GM11168 (cell line): ENCODE results near the gene USP37.

Experiments
- in situ Hi-C: fragments of 300-500 bp; cut with MboI; formaldehyde crosslinking; loops from one replicate; pipeline ENCODE4 v1.12.0; 2022; ENCODE audit warnings: low sequenced_read_pairs; ENCODE audit not compliant: unreplicated experiment

USP37 gene

DNA sequence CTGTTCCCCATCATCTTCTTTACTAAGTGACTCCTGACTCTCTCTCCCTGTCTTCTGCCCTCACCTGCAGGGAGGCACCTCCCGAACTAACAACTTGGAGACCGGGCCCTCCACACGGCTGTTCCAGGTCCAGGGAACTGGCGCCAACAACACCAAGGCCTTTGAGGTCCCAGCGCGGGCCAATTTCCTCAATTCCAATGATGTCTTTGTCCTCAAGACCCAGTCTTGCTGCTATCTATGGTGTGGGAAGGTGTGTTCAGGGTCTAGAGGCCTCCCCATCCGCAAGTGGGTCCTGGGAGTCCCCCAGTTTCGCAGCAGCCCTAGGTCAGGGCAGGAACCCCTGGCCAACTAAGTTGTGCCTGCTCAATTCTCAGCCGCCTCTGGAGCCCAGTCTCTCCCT lies 133.7 kb downstream of the USP37 start:
- in situ Hi-C loops, result no loop called here

DNA sequence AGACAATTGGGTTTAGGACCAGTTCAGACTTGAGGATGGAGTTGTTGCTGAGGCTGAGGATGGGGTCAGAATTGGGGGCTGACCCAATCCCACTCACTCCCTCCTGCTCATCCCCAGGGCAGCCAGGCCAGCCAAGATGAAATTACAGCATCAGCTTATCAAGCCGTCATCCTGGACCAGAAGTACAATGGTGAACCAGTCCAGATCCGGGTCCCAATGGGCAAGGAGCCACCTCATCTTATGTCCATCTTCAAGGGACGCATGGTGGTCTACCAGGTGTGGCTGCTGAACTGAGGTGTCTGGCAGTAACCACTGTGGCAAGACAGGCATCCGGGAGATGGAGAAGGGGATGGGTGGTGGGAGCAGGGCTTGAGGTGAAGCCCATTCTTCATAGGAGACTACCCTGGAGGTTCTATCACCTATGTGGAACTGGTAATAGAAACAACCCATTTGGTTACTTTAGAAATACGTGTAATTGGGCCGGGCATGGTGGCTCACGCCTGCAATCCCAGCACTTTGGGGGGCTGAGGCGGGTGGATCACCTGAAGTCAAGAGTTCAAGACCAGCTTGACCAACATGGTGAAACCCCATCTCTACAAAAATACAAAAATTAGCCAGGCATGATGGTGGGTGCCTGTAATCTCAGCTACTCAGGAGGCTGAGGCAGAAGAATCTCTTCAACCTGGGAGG lies 135.3 kb downstream of the USP37 start:
- in situ Hi-C loops, result no loop called here

DNA sequence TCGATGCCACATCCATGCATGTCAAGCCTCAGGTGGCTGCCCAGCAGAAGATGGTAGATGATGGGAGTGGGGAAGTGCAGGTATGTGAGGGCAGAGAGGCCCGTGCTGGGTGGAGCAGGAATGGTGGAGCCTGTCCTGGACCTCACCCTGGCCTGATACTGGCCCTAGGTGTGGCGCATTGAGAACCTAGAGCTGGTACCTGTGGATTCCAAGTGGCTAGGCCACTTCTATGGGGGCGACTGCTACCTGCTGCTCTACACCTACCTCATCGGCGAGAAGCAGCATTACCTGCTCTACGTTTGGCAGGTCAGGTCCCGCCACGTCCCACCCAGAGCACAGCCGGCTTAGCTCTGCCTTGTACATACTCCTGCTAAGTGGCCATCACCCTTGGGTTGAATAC lies 136.3 kb downstream of the USP37 start:
- in situ Hi-C loops, result no loop called here

DNA sequence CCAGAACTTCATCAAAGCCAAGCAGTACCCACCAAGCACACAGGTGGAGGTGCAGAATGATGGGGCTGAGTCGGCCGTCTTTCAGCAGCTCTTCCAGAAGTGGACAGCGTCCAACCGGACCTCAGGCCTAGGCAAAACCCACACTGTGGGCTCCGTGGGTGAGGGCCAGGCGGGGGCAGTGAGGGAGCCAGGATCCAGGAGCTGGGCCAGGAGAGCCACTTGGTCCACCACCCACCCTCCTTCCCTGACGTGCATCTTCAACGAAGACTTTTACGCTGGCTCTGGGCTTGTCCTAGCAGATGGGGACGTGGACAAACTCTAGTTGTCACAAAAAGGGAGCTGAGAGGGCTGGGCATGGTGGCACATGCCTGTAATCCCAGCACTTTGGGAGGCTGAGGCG lies 137.4 kb downstream of the USP37 start:
- in situ Hi-C loops, result no loop called here

DNA sequence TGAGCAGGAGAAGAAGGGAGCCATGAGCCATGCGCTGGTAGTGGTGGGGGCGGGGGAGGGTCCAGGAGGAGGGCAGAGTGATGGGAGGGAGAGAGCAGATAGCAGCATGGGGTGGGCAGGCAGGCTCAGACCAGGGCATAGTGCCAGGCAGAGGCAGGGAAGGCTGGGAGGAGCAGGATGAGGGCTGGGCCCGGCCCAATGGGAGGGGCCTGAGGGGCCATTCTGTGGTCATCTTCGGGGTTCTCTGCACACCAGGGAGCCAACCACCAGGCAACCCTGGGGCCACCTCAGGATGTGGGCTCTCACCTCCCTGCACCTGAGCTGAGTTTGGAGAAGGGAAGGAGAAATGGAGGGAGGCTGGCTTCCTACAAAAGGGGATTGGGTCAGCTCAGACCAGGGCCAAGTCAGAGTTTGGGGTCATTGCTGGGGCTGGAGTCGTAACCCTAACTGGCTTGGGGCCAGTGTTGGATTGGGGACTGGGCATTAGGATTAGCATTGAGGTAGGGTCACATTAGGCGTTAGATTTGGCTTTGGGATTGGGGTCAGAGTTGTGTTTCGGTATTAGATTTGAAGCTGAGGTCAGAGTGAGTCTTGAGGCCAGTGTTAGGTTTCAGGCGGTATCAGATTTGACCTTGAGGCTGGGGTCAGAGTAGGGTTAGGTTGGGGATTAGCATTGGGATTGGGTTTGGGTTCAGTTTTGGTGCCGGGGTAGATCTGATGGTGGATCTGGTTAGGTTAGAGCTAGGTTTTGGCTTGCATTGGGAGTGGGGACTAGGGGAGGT lies 138.0 kb downstream of the USP37 start:
- in situ Hi-C loops, result no loop called here

DNA sequence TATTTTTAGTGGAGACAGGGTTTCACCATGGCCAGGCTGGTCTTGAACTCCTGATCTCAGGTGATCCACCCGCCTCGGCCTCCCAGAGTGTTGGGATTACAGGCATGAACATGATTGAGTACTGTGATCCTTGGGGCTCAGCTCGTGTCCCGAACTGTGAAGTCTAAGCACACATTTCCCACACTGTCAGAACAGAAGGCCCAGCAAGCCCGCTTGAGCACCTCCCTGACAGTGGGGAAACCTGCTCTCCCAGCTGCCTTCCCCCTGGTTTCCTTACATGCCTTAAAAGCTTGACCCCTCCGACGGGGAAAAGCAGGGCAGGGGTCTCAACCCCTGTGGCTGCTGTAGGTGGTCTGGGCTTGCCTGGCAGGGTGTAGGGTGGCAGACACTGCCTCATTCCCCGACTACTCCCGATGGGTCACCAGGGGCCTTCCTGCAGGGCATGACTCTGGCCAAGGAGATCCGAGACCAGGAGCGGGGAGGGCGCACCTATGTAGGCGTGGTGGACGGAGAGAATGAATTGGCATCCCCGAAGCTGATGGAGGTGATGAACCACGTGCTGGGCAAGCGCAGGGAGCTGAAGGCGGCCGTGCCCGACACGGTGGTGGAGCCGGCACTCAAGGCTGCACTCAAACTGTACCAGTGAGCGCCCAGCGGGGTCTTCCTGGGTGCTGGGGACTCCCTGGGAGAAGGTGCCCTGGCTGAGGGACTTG lies 139.1 kb downstream of the USP37 start:
- in situ Hi-C loops, result no loop called here

DNA sequence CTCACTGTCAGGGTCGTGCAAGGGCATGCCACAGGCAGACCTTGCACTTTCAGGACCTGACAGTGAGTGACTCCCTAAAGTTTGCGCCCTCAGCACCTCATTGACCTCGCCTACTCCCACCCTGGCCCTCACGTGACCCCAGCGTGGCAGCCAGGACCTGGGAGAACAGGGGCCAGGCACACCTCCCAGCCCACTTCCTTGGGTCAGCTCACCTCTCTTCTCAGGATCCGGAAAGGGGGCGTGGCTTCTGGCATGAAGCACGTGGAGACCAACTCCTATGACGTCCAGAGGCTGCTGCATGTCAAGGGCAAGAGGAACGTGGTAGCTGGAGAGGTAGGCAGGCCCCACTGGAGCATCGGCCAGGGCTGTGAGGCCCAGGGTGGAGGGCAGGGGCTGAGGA lies 140.4 kb downstream of the USP37 start:
- in situ Hi-C loops, result no loop called here

DNA sequence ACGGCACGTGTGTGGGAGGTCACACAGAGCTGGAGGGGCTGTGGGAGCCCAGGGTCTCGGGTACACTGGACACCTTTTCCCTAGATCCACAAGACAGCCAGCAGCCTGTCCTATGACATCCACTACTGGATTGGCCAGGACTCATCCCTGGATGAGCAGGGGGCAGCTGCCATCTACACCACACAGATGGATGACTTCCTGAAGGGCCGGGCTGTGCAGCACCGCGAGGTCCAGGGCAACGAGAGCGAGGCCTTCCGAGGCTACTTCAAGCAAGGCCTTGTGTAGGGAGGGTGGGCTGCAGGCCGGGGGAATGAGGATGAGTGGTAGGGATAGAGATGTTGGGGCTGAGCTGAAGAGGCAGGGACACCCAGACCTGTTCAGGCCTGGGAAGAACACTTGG lies 142.6 kb downstream of the USP37 start:
- in situ Hi-C loops, result no loop called here

DNA sequence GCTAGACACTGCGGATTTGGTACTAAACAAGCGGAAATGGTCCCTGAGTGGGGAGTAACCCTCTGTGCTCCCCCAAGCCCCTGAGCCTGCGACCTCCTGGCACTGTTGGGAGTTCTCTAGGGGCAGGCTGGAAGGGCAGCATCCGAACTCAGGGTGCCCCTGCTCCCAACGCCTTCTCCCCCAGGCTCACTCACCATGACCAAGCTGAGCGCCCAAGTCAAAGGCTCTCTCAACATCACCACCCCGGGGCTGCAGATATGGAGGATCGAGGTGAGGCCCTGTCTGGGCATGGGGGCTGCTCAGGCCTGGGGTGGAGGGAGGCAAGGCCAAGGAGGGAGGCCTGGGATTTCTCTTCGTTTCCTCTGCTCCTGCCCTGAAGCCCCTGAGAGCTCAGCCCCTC lies 144.6 kb downstream of the USP37 start:
- in situ Hi-C loops, result no loop called here

DNA sequence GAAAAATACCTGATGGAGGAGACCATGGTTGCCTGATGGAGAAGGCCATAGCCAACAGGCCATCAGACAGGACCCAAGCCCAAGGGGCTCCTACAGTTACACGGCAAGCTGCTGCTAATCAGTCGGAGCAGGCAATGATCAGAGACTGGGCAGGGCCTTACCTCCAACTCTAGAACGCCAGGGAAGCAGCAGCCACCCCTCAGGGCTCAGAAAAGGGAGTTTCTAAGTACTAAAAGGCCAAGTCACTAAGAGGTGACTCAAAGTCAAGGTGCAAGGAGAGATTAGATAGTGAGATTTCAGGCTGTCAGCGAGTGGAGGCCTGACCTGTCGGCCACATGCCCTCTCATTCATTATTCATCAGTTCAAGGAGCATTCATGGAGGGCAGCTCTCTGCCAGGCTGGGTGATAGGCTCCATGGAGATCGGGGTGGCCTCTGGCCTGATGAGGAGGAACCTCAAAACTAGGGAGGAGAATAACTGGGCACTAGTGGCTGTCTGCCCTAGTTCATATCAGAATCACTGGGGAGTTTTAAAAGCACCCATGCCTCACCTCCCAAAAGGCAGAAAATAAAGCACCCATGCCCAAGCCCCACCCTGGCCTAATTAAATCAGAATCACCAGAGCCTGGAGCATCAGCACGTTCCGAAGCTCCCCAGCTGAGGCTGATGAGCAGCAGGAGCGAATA lies 145.6 kb downstream of the USP37 start:
- in situ Hi-C loops, result no loop called here

DNA sequence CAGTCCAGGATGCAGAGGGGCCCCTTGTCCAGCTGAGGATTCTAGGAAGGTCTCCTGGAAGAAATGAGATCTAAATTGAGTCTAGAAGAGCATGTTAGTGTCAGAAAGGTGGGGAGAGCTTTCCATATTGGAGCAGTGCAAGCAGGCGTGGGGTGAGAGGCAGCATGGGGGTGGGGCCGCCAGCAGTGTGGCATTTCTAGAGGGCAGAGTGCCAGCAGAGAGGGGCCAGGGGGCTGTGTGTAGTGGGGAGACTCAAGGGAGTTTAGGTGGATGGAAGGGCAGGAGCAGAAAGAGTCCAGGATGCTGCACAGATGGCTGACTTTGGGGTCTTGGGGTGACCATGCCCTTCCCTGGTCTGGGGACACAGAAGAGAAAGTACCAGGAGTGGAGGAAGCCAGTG lies 147.1 kb downstream of the USP37 start:
- in situ Hi-C loops, result no loop called here

DNA sequence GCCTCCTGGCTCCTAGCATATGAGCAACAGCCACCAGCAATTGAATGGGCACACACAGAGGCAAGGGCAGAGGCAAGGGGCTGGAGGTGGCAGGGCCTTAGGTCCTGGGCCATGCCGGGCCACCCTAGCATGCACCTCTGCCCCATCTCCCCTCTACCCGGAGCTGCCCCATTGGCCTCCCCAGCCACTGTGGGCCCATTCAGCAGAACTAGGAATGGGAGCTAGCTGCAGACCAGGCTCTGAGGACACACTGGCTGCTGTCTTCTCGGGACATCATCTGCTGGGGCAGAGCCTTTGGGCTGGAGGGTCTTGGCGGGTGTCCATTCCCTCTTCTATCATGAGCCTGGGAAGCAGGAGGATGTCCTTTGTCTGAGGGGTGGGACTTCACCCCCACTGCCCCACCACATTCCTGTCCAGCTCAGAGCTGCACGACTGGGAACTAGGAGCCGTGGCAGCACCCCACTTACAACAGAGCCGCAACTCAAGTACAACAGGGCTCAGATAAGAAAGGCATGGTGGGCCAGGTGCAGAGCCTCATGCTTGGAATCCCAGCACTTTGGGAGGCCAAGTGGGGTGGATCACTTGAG lies 148.4 kb downstream of the USP37 start:
- in situ Hi-C loops, result no loop called here

DNA sequence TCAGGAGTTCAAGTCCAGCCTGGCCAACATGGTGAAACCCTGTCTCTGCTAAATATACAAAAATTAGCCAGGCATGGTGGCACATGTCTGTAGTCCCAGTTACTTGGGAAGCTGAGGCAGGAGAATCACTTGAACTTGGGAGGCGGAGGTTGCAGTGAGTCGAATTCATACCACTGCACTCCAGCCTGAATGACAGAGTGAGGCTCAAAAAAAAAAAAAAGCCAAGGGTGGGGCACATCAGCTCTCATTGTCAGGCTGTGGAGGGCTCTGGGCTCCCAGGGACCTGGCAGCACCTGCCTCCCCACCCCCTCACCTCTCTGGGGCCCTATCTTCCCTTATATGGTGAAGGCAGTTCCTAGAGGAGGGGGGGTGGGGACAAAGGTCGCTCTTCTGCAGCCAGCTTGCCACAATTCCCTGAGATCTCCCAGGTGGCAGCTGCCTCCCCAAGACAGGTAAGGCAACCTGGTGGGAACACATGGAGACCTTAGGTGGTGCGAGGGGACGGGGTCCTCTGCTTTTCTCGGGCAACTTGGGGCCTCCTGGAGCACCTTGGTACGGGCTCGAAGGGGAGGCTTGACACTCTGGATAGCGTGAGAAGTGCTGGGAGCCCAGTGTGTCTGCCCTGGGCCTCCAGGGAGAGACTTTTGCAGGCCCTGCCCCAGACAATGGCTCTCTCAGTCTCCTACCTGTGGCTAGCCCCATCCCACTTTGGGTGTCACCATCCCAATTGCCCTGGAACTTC lies 149.3 kb downstream of the USP37 start, which contains the start of gene VIL1:
TSS of gene VIL1 (plus strand) at position 407 of the 742 bp plus-strand sequence. CDS start 4,656 bp downstream, outside the sequence.
- in situ Hi-C loops, result no loop called here

DNA sequence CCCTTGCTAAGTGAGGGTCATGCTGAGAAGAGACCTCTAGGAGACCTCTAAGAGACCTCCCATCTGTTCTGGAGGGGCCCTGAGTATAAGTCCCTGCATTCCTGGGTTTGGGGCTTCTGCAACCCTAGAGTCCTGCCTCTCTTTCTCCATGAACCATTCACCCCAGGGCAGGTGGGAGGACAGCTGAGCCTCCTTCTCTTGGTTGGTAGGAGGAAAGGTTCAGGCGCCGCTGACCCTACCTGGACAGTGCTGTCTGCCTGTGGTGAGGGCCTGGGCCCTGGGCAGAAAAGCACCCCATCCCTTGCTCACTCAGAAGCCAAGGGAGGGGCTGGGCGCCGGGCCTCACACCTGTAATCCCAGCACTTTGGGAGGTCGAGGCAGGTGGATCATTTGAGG lies 149.8 kb downstream of the USP37 start:
- in situ Hi-C loops, result no loop called here

DNA sequence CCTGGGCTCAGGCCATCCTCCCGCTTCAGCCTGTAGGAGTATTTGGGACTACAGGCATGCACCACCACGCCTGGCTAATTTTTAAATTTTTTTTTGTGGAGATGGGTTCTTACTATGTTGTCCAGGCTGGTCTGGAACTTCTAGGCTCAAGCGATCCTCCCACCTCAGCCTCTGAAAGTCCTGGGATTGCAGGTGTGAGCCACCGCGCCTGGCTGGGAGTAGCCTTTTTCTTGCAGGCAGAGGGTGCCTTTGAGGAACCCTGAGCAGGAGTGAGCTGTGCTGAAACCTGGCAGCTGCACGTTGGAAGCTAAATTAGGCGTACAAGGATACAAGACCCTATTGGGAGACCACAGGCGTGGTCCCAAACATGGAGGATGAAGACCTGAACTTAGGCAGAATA lies 160.4 kb downstream of the USP37 start:
- in situ Hi-C loops, result no loop called here

DNA sequence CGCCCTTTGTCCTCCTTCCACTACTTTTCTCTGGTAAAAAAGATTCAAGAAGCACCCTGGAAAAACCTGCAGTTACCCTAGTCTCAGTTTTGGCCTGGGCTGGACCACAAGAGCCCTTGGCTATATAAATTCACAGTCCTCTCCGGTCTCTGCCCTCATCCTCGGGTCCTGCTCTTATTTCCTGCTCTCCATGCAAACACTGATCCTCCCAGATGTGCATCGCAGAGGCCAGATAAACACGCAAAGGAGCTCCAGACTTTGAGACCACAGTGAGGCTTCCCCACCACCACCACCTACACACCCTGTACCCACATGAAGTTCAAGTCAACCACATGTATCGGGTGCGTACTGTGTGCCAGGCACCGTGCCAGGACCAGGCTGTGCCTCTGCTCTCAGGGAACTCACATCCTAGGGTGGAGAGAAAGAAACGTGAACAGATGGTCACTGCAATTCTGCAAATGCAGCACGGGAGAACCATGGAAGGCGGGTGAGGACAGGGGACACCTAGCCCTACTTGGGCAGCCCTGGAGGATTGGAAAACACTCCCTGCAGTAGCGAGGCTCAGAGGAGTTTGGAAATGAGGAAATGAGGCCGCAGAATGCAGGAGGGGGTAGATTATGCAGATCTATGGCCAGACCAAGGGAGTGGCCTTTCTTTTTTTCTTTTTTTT lies 161.1 kb downstream of the USP37 start:
- in situ Hi-C loops, result no loop called here

DNA sequence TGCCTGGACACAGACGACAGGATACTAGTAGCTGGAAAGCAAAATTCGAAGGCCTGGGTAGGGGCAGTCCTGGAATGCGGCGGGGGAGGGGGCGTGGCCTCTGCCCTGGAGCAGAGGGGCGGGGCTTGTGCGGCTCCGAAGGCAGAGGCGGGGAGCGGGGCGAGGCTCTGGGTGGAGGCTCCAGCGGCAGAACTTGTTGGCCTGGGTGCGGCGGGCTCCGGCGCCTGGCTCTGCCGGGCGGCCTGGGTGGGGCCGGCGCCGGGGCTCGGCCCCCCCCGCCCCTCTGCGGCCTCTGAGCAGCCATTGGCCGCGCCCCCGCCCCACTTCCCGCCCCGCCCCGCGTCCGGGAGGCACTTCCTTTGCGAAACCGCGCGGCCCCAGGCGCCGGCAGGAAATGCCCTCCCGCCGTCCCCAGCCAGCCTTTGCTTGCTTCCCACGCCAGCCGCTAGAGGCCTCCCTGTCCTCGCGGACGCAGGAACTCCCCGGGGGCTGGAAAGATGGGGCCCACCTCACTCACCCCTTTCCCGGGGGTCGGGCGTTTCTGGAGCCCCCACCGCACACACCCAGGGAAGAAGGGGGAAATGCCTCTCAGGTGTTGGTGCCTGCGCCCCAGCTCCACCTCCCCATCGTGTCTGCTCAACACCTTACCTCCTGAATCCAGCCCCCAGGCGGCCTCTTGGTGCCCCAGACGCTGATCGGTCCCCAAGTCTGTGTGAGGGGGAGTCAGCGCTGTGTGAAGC lies 161.8 kb downstream of the USP37 start:
- in situ Hi-C loops, result no loop called here

DNA sequence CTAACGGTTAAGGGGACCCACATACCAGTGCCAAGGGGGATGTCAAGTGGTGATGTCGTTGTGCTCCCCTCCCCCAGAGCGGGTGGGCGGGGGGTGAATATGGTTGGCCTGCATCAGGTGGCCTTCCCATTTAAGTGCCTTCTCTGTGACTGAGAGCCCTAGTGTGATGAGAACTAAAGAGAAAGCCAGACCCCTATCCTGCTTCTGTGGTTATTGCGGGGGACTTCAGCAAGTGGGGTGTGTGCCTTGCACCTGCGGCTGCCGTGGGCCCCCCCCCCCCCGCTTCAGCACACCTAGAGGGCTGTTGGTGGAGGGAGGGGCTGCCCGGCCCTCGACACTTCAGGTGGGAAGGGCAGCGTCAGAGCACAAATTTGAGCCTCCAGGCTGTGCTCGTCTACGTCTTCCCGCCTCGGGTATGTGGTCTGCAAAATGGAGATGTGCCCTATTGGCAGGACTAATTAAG lies 162.4 kb downstream of the USP37 start:
- in situ Hi-C loops, result no loop called here
